CD1c-positive myeloid dendritic cell (primary cell): ENCODE data around the gene FBXO31.
"Not testable (repeated sequence)": the region's sequence is repeated elsewhere in the genome, so short reads cannot be mapped to it uniquely, and the experiment has no call there.

Experiments
- DNase-seq: peaks from one replicate; pipeline ENCODE4 v3.0.0-alpha.2; 2016; ENCODE audit errors: extremely low spot score

The FBXO31 gene

DNA sequence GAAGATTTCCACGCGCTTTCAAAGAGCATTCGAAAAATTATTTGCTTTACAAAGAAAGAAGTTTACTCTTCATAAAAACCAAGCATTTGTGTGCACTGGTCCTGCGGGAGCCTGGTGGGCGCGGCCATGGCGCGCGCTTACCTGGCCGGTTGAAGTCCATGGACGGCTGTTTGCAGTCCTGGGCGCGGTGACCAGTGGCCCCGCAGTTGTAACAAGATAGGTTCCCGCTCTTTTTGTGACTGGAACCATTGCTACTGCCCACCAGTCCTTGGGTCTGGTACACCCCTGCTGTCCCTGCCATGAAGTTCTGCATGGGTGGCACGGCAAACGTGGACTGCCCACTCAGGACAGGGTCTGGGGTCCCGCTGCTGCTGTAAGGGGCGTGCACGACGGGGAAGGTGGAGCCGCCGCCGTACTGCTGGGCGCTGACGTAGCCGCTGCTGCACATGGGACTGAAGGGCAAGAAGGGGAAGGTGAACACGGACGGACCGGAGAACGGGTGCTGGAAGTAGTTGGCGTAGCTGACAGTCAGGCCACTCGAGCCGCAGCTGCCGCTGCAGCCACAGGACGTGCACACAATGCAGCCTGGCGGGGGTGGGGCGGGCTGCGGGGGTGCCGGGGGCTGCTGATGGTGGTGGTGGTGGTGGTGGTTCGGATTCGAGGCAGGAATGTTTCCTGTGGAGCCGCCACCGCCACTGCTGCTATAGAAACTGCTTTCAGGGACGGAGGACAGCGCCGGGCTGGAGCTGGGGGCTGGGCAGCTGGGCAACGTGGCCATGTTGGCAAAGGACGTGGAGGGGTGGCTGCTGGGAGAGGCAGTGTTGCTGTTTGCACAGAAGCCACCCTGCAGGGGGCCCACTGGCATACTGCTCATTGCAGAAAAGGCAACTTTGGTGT, 28.0 kb upstream of the FBXO31 start:
- no peak for DNase-seq

DNA sequence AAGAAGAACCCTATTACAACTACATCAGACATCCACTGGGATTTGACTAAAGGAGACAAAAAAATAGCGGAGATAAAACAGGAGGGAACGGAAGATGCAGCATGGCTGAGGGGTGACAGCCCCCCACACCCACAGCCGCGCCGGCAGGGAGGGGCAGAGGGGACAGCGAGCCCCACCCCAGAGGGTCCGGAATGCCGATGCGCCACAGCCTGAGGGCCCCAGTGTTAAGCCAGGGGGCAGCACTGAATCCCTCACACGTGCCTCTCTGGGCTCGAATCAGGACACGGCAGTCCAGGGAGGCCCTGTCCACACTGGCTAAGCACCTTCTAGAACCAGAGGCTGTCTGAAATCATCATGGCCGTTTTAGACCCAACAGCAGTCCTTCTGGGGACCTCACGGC, 27.4 kb upstream of the FBXO31 start:
- no peak for DNase-seq

DNA sequence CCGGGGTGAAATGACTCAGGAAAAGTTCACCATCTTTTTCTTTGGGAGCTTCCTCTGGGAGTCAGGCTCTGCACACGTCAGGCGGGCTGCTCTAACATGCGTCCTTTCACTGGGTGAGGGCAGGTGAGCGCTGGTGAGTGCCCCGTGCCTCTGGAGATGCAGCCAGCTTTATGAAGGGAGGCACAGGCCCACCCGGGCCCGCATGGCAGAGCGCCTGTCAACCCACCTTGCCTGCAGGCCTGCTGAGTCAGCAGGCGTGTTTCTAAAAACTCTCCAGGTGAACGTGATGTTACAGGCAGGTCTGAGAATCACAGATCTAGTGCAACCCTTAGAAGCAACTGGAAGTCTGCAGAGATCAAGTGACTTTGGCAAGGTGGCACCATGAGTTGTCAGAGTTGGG, 27.0 kb upstream of the FBXO31 start:
- no peak for DNase-seq

DNA sequence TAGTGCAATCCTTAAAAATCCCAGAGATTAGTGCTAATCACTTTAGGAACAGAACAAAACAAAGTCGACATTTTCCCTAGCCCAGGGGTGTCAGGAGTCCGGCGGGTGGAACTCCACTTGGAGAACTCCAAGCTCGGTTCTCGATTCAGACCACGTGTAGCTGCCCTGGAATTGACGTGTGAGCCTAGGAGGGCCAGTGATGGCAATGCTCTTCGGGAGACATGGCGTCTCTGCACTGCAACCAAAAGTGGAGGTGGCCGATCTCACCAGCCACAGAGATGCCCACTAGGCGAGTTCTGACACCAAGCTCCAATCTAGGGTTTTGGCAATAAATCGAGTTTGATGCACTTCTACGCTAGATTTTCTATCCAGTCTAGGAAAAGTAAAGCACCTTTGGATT, 26.2 kb upstream of the FBXO31 start:
- DNase-seq: no peak

DNA sequence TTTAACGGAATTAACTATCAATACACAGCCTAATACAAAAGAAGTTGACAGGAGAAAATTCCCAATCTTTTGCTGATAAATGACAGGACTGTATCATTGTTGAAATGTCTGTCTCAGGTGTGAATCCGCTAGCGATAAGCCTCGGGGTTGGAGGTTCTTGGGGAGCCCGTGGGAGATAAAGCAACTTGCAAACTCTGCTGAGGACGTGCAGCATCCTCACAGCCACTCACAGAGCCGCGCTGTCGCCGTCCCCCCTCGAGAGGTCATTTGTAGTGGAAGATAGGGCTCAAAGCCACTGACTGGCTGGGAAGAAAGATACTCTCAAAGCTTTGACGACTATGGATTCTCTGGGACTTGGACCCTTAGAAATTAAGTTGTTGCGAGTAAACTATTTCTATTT, 25.6 kb upstream of the FBXO31 start:
- DNase-seq: no peak

DNA sequence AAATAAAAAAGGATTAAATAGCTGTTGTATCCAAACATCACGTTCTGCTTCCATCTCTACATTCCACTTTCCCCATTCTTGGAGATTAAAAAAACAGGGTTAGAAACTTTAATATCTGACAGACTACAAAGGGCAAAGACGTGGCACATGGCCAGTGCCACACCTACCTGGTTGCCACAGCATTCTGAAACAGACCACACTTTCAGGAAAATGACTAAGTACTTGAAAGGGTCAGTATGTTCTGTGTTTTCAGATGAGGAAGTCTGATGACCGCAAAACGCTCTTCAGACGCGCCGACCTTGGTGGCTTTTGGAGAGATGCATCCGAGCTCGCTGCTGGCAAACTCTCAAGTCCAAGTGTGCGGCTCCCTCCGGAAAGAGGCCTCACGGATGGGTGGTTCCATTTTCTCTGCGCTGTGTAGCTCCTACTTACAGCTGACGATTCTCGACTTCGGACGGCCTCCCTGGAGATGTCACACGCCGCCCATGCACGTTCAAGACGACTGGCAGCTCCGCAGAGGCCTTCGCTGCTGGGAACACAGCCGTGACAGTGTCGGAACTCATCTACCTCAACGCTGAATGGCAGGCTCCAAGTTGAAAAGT, 24.0 kb upstream of the FBXO31 start:
- DNase-seq: peak; percentile 61

DNA sequence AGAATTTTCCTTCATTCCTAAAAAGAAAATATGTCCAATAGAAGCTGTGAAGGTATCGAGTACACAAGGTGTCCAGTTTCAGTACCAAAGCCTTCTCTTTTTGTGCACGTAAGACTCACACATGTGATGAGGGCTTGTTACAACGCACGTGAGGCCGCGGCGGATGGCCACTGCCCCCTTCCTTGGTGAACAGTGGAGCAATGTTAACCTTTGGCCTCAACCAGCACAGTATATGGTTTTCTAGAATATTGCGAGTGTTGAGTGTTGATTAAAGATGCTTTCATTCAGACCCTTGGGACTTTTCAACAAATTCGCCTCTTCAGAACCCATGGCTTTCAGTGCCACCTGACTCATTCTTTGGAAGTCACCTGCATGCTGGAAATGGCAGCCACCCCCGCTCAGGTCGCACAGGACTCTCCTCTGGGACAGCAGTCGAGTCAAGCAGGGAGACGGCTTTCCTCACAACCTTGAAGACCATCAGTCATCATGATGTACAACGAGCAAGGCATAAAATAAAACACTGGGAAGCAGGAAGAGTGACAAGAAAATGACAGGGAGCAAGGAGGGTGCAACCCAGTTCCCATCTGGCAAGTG, 23.0 kb upstream of the FBXO31 start:
- no peak for DNase-seq

DNA sequence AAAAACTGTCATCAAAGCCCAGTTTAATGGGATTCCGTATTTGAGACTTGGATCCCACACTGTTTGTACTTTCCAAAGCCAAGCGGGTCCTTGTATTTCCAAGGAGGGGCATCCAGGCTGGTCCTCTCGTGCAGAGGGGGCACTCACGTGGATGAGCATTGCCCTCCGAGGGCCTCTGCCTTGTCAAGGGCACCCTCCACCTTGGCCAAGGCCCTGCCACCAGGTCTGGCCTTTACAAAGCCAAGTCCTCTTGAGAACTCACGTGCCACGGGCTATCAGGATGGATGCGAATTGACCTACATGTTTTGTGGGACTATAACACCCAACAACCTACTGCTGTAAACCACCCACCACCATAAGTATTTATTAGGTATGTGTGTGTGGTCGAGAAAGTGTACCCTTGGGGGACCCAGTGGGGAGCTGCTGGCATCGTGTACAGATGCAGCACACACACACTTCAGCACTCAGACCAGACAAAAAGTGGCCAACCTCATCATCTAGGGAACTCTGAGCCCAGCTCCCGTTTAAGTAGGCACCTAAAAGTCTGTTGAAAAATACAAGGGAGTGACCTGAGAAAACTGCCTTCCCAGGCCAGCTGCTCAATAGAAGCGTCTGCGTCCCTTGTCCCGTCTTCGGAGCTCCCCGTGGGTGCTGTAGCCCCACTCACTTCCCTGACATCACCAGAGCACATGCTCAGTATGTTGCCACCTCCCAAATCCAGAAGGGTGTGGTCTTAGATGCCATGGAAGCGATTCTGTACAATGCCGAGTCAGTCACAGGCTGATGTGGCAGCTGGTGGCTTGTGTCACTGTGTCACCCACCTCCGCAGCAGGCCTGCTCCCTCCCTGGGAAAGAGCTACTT, 21.4 kb upstream of the FBXO31 start:
- no peak for DNase-seq

DNA sequence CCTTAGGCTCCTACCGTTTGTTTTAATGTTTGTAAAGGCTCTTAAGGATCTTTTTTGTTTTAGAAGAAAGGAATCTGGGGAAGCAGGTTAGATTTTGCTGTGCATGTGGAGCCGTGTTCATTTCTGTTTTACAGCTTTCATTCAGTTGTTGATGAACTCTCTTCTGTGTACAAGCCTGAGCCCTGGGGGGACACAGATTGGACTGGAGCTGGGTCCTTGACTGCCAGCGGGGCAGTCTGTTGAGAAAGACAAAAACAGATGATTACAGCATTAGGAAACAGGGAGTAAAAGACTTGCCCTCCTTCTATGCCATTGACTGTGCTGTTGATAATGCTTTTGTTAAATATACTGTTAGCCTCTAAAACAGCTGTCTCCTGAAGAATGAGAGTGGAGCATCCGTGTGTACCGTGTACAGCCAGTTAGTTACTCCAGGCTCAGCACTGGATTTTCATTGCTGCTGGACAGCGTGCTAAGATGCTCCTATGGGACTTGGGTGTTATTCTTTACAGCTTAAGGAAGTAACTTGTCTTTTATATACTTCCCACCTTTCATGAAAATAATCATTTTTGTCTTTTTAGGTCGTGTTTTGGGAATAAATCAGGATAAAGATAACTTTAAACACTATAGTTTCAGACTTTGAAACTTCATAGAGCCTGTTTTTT, 11.7 kb upstream of the FBXO31 start:
- no peak for DNase-seq

DNA sequence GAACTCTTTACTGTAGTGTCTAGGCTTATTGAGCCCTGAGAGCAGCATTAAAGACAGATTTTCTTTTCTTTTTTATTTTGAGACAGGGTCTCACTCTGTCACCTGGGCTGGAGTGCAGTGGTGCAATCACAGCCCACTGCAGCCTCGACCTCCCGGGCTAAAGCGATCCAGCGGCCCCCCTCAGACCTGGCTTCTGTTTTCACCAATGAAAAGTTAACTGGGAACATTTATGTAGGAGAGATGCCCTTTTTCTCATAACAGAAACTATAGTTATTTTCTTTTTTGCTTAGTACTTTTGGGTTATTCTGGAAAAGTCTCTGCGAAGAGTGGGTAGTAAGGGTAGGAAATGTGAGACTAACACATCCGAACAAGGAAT, 10.1 kb upstream of the FBXO31 start:
- DNase-seq: no peak

DNA sequence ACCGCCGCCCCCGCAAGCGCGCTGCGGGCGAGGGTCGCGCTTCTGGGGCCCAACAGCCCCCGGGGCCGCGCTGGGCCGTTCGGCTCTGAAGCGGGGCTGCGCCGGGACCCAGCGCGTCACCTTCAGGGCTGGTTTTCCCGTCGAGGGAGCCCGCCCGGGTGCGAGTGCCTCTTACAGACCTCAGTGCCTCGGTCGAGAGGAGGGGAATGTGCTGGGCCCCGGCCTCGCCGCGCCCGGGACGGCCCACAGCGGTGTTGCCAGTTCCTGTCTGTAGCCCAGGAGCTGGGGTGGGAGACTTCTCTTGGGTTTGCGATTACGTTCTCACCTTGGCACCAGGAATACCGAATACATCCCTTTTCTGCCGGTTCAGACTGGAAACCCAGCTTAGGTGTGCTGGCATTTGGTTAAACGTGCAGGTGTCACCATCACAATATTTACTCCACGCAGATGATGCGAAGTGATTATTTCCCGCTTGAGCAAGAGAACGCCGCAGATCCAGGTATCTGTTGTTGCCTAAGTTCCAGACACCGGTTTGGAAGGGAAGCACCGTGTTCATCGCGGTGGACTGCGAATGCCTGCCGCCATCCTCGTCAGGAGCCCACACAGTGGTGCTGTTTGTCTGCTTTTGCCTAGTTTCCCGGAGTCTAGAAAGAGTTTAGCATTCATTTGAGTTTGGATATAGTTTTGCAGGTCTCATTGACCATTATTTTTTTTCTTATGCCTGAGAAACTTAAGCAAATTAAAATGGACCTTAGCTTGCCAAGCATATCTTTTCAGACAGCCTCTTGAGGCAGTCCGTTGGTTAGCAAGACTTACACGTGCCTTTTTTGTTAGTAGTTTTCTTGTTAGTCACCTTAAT, 9.5 kb upstream of the FBXO31 start:
- DNase-seq: peak; percentile 48

DNA sequence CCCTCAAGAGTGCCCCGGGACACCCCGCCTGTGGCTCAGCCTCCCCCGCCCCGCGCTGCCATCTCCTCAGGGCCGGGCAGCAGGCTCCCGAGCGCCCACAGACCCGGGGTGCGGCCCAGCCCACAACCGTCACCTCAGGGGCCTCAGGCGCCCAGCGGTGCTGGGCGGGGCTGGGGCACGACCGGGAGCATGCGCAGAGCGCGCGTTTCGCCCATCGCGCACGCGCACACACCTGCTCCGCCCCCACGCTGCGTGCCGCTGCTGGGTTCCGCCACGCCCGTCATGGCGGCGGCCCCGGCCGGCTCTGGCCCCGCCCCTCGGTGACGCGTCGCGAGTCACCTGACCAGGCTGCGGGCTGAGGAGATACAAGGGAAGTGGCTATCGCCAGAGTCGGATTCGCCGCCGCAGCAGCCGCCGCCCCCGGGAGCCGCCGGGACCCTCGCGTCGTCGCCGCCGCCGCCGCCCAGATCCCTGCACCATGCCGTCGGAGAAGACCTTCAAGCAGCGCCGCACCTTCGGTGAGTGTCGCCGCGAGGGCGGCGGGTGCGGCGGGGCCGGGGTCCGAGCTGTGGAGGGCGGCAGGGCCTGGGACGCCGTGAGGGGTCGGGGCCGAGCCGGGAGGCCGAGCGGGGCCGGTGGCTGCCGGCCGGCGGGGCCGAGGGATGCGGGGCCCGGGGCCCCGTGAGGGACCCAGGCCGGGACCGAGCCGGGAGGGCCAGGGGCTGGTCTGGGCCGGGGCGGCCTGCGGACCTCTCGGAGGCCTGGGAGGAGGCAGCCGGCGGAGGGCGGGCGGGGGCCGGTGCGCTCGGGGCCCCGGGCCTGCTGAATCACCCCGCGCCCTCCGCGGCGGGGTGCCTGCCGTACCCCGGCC, 8.6 kb upstream of the FBXO31 start, which contains the start of gene MAP1LC3B:
Gene MAP1LC3B, plus strand, starts transcription at position 387 of the 871 bp plus-strand sequence. Its CDS starts 92 bp downstream, at position 479.
- peak; percentile 99 for DNase-seq

DNA sequence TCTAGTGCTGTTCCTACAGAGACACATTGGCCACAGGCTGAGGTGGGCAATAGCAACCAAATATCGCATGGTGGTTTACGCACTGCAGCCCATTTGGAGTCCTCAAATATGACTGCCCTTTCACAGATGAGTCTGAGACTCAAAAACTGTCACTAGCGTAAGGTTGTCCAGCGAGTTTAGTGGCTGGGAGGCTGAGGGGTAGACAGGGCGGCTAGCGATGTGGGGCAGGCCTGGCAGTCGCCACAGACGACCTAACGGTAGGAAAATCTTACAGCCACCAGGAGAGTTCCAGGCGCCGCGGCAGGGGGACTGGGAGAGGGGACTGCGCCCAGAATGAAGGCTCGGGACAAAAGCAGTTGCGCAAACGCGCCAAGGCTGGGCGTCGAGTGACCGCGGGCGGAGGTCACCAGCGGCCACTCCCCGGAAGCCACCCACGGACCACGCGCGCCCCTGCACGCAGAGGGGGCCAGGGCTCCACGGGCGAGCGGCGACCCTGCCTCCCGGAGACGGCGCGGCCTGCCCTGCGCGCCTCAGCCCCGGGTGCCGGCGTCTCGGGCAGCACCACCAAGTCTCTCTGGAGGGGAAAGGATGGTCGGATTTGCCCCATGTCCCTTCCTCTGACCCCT, 7.9 kb upstream of the FBXO31 start:
- peak; percentile 92 for DNase-seq

DNA sequence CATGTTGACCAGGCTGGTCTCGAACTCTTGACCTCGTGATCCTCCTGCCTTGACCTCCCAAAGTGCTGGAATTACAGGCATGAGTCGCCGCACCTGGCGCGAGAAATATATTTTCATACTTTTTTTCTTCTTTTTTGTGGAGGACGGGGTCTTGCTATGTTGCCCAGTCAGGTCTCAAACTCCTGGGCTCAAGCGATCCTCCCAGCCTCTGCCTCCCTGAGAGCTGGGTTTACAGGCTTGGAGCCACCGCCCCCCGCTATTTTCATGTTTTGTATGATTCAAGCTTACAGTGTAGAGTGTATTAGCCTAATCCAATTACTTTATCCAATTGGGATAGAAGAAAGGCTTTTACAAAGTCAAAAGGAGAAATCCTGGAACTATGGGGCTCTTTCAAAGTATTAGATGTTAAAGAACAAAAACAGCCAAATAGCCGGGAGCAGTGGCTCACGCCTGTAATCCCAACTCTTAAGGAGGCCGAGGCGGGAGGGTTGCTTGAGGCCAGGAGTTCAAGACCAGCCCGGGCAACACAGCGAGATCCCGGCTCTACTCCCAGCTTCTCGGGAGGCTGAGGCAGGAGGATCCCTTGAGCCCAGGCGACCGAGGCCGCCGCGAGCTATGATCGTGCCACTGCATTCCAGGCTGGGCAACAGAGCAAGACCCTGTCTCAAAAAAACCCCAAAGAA, 7.2 kb upstream of the FBXO31 start:
- DNase-seq: no peak

DNA sequence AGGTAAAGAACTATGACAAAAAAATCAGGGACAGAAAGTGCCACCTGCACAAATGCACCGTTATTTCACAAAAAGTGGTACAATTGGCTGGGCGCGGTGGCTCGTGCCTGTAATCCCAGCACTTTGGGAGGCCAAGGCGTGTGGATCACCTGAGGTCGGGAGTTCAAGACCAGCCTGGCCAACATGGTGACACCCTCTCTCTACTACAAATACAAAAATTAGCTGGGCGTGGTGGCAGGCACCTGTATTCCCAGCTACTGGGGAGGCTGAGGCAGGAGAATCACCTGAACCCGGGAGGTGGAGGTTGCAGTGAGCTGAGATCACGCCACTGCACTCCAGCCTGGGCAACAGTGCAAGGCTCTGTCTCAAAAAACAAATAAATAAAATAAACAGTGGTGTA, 6.3 kb upstream of the FBXO31 start:
- not testable (repeated sequence) for DNase-seq

DNA sequence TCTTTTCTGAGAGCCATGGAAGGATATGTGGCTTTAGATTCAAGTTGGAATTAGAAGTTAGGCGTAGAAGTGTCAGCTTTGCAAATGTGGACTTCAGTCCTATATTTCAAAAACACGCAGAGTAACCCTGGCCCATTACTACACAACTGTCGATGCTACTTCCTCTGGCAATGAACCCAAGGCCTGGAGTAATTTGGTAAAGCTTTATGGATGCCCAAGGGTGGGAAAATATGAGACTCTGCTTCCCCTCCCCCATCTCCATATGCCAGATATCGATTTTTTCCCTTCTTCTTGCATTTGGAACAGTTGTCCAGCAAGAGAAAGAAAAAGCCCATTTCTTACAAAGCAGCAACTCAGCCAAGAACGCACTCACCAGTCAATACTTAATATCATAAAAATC, 5.7 kb upstream of the FBXO31 start:
- DNase-seq: no peak

DNA sequence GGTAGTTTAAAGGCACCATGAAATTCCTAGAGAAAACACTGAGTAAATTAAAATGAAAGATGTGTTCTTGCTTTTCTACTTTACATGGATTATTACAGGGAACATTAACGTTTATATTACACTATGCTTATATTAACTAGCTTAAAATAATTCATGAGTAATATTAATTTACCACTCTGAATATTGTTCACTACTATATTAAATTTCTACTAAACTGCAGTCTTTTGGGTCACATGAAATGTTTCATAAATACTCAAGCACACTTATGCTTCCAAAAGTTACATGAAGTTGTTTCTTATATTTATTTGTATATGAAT, 5.2 kb upstream of the FBXO31 start:
- no peak for DNase-seq

DNA sequence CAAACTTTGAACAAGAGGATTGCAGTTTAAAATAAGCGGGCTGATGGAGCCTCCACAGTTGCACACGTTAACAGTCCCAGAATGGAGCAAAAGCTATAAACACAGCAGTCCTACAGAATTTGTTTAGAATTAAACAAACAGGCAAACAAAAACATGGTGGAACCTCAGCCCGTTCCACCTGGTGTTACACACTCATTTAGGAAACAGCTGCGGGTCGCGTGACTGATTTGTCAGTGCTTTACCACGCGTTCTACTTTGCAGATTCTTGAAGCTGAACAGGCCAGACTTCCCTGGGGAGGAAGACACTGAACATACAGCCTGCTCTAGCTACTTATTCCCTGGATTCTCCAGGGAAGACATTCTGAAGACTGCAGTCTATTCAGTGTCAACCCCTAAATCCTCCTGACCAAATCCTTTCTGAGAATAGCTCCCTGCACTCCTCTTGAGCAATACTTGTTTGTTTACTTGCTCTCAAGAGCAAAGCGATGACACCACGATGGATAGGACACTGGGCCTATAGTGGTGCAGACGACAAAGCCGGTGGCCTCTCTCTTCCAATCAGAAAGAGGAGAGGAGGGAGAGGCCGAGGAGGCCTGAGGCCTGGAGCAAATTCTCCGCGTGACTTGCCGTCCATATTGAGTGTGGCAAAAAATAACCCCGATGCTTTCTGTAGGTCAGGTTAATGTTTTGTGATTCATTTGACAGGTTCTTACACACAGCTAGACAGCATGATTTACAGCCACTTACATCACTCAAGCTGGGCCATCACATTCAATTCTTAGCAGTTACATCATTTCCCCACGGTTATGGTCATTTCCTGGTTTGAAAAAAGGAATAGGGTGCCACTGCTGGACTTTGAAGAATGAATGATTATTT, 4.6 kb upstream of the FBXO31 start:
- DNase-seq: peak; percentile 97
